Effector memory CD8-positive, alpha-beta T cell (primary cell): ENCODE results near the gene SEC63.
"Not testable (repeated sequence)": the region's sequence is repeated elsewhere in the genome, so short reads cannot be mapped to it uniquely, and the experiment has no call there.

Experiments
- ATAC-seq: fragments of 150-1000 bp; cut with Tn5 transposase; replicated peaks from 2 replicates; pipeline ENCODE4 v1.10.0; 2021; ENCODE audit warnings: mild to moderate bottlenecking, moderate library complexity
- DNase-seq, 3 experiments: peaks; one replicate each; pipeline ENCODE4 v3.0.0; 2021
- H3K27ac Mint-ChIP-seq, 2 donors: one replicate each; pipeline ENCODE4 v1.8.0; 2022; ENCODE audit warnings: mild to moderate bottlenecking in 2 of 2, mixed read lengths in 2 of 2, moderate library complexity in 2 of 2
- H3K27me3 Mint-ChIP-seq, 2 donors: one replicate each; pipeline ENCODE4 v1.8.0; 2022; ENCODE audit warnings: mixed read lengths in 2 of 2
- H3K36me3 Mint-ChIP-seq: one replicate; pipeline ENCODE4 v1.8.0; 2022; ENCODE audit warnings: mild to moderate bottlenecking, moderate library complexity, mixed read lengths; ENCODE audit not compliant: insufficient read depth
- H3K4me1 Mint-ChIP-seq, 2 donors: one replicate each; pipeline ENCODE4 v1.8.0; 2022; ENCODE audit warnings: low read depth in 2 of 2, mixed read lengths in 2 of 2
- H3K4me3 Mint-ChIP-seq, 2 donors: one replicate each; pipeline ENCODE4 v1.8.0; 2022; ENCODE audit warnings: mild to moderate bottlenecking in 2 of 2, mixed read lengths in 2 of 2, moderate library complexity in 2 of 2
- H3K9me3 Mint-ChIP-seq, 2 donors: one replicate each; pipeline ENCODE4 v1.8.0; 2022; ENCODE audit warnings: mixed read lengths in 2 of 2

Gene SEC63

DNA sequence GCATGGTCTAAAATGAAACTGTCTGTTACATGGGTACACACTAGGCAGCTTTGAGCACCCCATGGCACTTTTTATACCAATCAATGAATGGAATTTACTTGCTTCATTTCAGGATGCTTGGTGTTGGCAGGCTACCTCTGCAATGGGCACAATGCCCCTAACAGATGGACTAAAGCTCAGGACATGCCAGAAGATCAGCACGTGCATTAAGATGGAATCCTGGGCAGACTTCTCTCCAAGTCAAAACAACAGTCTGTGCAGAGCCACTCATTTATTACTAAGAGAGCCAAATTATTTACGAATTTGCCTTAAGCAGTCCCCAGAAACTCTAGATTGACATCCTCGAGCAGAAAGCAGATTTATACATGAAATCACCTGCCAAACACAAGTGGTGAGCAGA lies 78.1 kb downstream of the SEC63 start:
- Mint-ChIP-seq H3K36me3 (peaks cover 40% of the 10 kb centered on the region), H3K27ac (peak overlapping the region in 1 of 2 donors; percentile 27), H3K27me3 (no peaks in the 10 kb centered on the region), H3K9me3 (no peaks in the 10 kb centered on the region), H3K4me3 (no peak overlapping the region), H3K4me1 (no peaks in the 10 kb centered on the region)
- no peak for ATAC-seq
- no peak for DNase-seq

DNA sequence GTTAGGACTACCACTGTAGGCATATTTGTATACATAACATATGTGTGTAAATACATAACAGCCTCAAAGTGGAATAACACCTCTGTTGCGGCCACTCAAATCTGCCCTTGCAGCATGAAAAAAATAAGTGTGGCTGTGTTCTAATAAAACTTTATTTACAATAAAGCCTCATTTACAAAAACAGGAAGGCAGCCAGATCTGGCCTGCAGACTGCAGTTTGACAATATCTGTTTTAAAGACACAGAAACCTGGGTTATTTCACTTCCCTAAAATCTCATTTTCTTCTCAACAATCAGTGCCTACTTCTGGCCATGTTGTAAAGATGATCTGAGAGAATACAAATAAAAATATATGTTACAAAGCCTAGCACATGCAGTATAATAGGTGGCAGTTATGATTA lies 80.0 kb downstream of the SEC63 start:
- Mint-ChIP-seq H3K4me3 (no peak overlapping the region), H3K27ac (no peak overlapping the region), H3K9me3 (no peaks in the 10 kb centered on the region), H3K27me3 (no peaks in the 10 kb centered on the region), H3K36me3 (peaks cover 43% of the 10 kb centered on the region), H3K4me1 (no peaks in the 10 kb centered on the region)
- DNase-seq: no peak
- no peak for ATAC-seq

DNA sequence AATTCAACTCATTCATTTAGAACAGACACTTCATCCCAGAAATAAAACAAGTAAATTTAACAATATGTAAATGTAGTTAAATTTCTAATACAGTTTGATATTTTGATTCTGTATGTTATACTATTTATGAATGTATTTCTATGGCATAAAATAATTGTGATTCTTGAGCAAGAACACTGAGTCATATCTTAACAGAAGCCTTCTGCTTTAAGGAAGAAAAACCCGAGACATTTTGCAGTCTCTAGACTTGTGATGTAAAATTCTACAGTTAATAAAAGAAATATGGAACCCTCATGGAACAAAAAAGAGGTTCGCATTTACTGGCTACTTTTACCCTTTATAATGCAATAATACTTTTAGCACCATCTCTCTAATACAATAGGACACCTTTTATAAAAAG lies 86.0 kb downstream of the SEC63 start:
- peaks cover 45% of the 10 kb centered on the region for H3K36me3 Mint-ChIP-seq
- H3K4me3 Mint-ChIP-seq: no peak overlapping the region
- H3K27me3 Mint-ChIP-seq: no peaks in the 10 kb centered on the region
- DNase-seq (no peak), ATAC-seq (no peak)
- H3K27ac Mint-ChIP-seq: no peak overlapping the region
- H3K9me3 Mint-ChIP-seq: no peaks in the 10 kb centered on the region
- H3K4me1 Mint-ChIP-seq: no peaks in the 10 kb centered on the region

DNA sequence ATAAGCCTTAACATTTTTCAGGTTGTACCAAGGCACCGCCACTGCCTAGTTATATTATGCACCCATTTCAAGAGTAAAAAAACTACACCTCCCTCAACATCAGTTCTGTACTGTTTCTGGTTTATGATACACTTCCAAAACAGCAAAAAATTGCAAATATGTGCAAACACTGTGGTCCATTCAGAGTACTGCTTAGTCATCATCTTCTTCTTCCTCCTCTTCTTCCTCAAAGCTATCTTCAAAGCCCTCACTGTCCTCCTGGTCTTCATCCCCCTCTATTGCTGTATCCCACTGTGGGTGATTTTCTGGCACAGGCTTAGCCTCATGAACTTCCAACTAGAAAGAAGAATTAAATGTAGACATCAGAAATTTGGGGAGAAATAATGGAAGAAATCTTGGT lies 86.5 kb downstream of the SEC63 start:
- peaks cover 45% of the 10 kb centered on the region for H3K36me3 Mint-ChIP-seq
- H3K27ac Mint-ChIP-seq, ATAC-seq, H3K9me3 Mint-ChIP-seq, H3K27me3 Mint-ChIP-seq, H3K4me1 Mint-ChIP-seq, DNase-seq, H3K4me3 Mint-ChIP-seq: not testable (repeated sequence)

DNA sequence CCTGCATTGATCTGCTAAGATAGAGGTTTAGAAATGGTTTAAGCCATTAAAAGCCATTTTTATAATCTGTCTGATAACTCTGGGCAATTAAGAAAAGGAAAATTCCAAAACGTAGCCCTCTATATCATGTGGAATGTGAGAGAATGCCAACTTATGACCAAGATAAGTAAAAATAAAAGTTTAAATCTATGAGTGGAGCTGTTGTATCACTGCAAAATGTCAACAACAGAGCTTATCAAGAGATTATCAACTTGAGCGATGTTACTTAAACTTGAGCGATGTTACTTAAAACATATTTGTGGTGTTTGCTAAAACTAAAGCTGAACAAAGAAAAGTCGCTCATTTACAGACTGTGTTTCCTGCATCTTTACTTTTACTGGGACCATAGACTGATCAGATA lies 87.0 kb downstream of the SEC63 start:
- Mint-ChIP-seq H3K27ac (peak overlapping the region in 1 of 2 donors; percentile 42), H3K27me3 (no peaks in the 10 kb centered on the region), H3K9me3 (no peaks in the 10 kb centered on the region), H3K36me3 (peaks cover 44% of the 10 kb centered on the region), H3K4me3 (no peak overlapping the region), H3K4me1 (no peaks in the 10 kb centered on the region)
- no peak for DNase-seq
- ATAC-seq: no peak

DNA sequence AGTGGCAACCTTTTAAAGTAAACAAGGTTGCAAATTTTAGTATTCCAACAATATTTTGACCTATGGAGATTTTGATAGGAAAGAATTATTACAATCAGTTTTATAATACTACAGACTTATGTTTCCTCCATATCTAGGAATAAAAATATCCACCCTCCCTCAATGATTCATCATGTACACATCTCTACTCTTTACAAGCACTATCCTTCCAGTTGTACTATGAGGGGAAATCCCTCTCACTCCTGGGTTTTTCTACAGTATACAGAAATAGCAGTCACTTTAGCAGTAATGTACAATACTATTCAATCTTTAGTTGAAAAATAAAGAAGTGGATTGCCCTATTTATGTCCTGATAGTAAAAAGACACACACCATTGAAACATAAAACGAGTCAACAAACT lies 87.6 kb downstream of the SEC63 start:
- H3K4me1 Mint-ChIP-seq: no peaks in the 10 kb centered on the region
- ATAC-seq: no peak
- no peaks in the 10 kb centered on the region for H3K27me3 Mint-ChIP-seq
- peak overlapping the region; percentile 15 to 42 for H3K27ac Mint-ChIP-seq
- H3K9me3 Mint-ChIP-seq: no peaks in the 10 kb centered on the region
- no peak overlapping the region for H3K4me3 Mint-ChIP-seq
- no peak for DNase-seq
- peaks cover 38% of the 10 kb centered on the region for H3K36me3 Mint-ChIP-seq

DNA sequence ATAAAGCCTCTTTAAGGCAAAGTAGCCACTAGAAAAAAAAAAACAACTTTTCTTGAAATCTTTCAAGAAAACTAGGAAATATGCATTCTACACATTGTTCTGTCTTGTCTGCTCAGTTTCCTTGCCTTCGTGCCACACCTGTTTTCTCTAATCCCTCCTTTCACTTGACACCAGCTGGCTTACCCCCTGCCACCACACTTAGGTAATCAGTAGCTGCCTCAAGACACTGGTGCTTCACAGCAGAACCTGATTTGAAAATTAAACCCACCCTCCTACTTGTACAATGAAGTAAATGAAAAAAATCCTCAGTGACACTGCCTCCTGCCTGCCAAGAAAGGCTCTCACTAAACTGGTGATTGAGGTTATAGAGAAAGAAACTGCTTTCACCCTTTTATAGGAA lies 88.1 kb downstream of the SEC63 start:
- no peaks in the 10 kb centered on the region for H3K4me1 Mint-ChIP-seq
- H3K36me3 Mint-ChIP-seq: peaks cover 33% of the 10 kb centered on the region
- no peak for ATAC-seq
- H3K27me3 Mint-ChIP-seq: no peaks in the 10 kb centered on the region
- H3K27ac Mint-ChIP-seq: peak overlapping the region in 1 of 2 donors; percentile 42
- H3K4me3 Mint-ChIP-seq: no peak overlapping the region
- no peaks in the 10 kb centered on the region for H3K9me3 Mint-ChIP-seq
- no peak for DNase-seq

DNA sequence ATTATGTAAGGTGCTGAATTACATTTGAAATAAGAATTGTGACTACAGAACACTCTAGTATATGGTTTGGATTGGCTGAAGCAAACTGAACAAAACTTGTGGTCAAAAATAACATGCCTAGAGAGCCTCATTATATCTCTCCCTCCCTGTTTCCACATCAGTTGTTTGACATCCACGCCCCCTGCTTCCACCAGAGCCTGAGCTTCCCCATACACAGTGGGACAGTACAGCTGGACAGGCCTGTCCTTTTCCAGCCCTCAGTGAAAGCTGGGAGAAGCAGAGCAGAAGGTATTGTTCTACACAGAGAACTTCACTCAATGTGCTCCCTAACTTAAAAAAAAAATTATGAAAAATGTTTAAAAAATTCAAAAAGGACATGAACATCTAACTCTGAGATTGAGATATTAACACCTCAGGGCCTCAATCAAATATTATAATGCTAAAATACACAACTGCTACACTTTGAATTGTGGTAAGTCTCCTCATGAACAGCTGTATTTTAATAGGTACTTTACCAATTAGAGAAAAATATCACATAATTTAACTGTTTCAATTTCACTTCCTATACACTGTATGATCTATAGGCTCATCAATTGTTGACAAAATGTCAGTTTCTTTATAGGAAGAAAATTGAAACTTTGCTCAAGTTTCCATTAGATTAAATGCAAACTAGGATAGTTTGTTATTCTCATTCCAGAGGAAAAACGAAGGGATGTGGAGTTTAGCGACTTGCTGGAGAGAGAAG lies 89.0 kb downstream of the SEC63 start:
- no peak for ATAC-seq
- Mint-ChIP-seq H3K27ac (no peak overlapping the region), H3K4me3 (no peak overlapping the region), H3K36me3 (peaks cover 26% of the 10 kb centered on the region), H3K9me3 (no peaks in the 10 kb centered on the region), H3K27me3 (no peaks in the 10 kb centered on the region), H3K4me1 (no peaks in the 10 kb centered on the region)
- no peak for DNase-seq

DNA sequence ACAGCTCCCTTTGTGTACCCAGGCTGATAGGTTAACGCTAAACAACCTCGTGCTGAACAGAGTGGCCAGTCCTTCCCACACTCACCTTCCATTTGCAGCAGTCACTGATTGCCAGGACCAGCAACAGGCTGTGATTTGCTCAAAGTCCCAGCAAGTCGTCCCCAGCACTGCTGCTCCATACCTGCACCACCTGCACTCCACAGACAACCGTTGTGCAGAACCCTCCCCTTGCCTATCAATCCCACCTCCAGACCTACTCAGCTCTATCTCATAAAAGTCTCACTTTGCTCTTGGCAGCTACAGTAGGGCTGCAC lies 90.7 kb downstream of the SEC63 start:
- Mint-ChIP-seq H3K4me3 (no peak overlapping the region), H3K9me3 (no peaks in the 10 kb centered on the region), H3K27ac (no peak overlapping the region), H3K27me3 (no peaks in the 10 kb centered on the region), H3K36me3 (peaks cover 19% of the 10 kb centered on the region), H3K4me1 (no peaks in the 10 kb centered on the region)
- DNase-seq (no peak), ATAC-seq (no peak)

DNA sequence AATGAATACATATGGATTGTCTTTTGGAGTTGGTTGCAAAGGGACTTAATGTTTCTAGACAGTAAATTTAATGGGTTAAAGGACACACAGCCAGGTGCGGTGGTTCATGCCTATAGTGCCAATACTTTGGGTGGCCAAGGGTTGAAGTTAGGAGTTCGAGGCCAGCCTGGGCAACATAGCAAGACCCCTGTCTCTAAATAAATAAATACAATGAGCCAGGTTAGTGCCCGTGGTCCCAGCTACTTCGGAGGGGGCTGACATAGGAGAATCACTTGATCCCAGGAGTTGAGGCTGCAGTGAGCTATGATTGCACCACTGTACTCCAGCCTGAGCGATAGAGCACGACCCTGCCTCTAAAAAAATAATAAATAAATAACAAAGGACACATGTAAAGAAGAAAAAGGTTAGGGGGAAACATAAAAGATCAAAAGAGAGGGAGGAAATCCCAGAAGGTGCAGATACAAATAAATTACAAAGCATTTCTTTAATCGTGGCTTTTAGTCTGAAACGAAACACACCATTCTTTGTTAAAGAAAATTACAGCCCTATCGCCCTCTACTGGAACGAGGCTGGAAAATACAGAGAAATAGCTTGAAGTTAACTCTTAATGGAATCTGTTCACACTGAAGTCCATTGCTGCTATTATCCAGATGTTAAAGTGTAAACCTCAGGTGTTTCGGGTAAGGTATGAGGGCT lies 91.3 kb downstream of the SEC63 start:
- ATAC-seq: peak; percentile 55
- Mint-ChIP-seq H3K27me3 (no peaks in the 10 kb centered on the region), H3K4me3 (peak overlapping the region; percentile 22 to 26), H3K4me1 (no peaks in the 10 kb centered on the region), H3K9me3 (no peaks in the 10 kb centered on the region), H3K36me3 (peaks cover 13% of the 10 kb centered on the region), H3K27ac (no peak overlapping the region)
- peak; percentile 32 to 45 (median 40) for DNase-seq

DNA sequence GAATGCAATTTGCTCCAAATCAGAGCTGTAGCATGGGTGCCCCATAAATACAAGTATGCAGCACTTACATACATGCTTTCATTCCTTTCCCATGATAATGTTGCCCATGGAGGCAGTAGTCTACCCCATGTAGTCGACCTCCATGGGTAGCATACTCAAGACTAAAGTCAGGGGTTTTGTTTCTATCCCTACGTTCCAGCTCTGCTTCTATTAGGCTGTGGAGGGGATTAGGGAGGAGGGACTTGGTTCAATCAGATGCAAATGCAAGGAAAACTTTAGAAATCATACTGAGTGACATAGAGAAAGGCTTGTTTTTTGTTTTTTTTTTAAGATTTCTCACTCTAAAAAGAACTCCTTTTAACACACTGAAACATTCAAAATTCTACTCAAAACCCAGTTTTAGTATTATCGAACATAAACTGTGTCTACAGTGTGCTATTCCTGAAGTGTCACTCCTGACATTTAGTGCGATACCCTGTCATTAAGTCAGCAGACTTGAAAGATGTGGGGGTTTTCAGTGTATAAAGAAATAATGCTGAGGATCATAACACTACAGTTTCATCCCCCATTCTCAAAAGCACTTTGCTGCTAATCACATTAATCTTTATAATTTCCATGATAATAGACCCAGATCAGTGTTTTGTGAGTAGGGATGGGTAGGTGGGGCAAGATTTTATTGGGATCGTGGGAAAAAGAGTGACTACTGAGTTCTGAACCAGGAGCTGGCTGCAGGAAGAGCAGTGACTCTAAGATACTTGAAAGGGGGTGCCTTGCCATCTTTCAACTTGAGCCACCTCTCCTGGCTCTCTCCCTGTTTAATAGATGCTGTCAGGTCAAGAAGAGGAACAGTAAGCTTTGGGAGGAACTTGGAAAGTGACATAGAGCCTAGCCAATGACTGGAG lies 93.5 kb downstream of the SEC63 start:
- no peak overlapping the region for H3K27ac Mint-ChIP-seq
- no peaks in the 10 kb centered on the region for H3K36me3 Mint-ChIP-seq

DNA sequence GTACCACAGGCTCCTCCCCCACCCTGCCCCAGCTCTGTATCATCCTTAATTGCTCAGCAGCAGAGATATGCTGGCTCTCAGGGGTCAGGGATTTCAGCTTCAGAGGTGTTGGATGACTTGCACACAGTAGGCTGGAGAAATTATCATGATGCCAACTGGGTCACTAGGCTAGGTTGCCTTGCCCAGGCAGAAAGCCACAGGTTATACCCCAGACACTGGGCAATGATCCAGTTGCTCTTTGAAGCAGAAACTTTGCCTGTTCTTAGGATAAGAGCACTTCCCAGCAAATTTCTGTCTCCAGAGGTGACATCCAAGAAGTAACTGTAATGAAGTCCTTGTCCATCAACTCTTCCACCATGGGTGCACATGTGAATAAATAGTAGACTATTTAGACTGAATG lies 95.6 kb downstream of the SEC63 start:
- no peaks in the 10 kb centered on the region for H3K4me1 Mint-ChIP-seq
- H3K36me3 Mint-ChIP-seq: no peaks in the 10 kb centered on the region
- H3K9me3 Mint-ChIP-seq: no peaks in the 10 kb centered on the region
- no peak for ATAC-seq
- H3K27ac Mint-ChIP-seq: no peak overlapping the region
- H3K4me3 Mint-ChIP-seq: no peak overlapping the region
- no peaks in the 10 kb centered on the region for H3K27me3 Mint-ChIP-seq
- DNase-seq: no peak

More for the DNA sequence above, 93.5 kb downstream of the SEC63 start:
- no peaks in the 10 kb centered on the region for H3K4me1 Mint-ChIP-seq
- H3K9me3 Mint-ChIP-seq: no peaks in the 10 kb centered on the region
- H3K4me3 Mint-ChIP-seq: no peak overlapping the region
- H3K27me3 Mint-ChIP-seq: no peaks in the 10 kb centered on the region
- ATAC-seq (no peak), DNase-seq (no peak)

DNA sequence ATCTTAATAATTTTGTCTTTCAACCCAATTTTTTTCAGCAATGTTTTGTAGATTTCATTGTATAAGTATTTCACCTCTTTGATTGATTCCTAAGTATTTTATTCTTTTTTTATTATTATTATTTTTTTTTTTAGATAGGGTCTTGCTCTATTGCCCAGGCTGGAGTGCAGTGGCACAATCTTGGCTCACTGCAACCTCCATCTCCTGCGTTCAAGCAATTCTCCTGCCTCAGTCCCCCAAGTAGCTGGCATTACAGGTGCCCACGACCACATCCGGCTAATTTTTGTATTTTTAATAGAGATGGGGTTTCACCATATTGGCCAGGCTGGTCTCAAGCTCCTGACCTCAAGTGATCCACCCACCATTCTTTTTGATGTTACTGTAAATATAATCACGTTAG lies 97.0 kb downstream of the SEC63 start:
- H3K4me1 Mint-ChIP-seq, H3K4me3 Mint-ChIP-seq, DNase-seq, ATAC-seq, H3K36me3 Mint-ChIP-seq, H3K9me3 Mint-ChIP-seq, H3K27ac Mint-ChIP-seq, H3K27me3 Mint-ChIP-seq: not testable (repeated sequence)

DNA sequence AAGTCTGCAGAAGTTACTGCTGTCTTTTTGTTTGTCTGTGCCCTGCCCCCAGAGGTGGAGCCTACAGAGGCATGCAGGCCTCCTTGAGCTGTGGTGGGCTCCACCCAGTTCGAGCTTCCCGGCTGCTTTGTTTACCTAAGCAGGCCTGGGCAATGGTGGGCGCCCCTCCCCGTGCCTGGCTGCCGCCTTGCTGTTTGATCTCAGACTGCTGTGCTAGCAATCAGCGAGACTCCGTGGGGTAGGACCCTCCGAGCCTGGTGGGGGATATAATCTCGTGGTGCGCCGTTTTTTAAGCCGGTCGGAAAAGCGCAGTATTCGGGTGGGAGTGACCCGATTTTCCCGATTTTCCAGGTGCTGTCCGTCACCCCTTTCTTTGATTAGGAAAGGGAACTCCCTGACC lies 97.9 kb downstream of the SEC63 start:
- not testable (repeated sequence) for ATAC-seq, H3K27ac Mint-ChIP-seq, H3K36me3 Mint-ChIP-seq, H3K9me3 Mint-ChIP-seq, H3K4me3 Mint-ChIP-seq, H3K27me3 Mint-ChIP-seq, H3K4me1 Mint-ChIP-seq, DNase-seq
